ENCODE data around the gene EME1. TPM values are rescaled to one million over a fixed set of nuclear protein-coding genes. Genes with fewer than 3 reads are reported as not detected.
"Not testable (repeated sequence)": the region's sequence is repeated elsewhere in the genome, so short reads cannot be mapped to it uniquely, and the experiment has no call there.

Gene EME1
- total and polyA plus RNA-seq, 2 experiments from 2014 or later: 14.4 to 15.9 TPM

DNA sequence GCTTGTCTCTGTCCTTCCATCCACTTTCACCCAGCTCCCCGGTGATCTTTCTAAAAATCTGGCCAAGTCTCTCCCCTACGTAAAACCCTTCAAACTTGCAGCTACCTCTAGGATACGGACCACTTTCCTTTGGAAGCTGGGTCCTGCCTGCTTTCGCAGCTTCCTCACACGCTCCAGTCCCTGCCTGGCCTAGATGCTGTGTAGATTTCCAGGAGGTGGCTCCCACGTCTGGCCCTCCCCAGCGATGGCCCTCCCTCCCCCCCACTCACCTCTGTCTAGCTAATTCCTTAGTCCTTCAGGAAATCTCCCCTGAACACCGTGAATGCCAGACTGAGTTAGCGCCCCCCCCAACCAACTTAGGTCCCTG is 24.9 kb downstream of the EME1 start:
- DNase-seq (ENCODE audit: low spot score) (peak; percentile 46), ATAC-seq (peak; percentile 54)
- no peak overlapping the region for H3K27ac Mint-ChIP-seq
- H3K36me3 ChIP-seq (ENCODE audit: insufficient read depth): peaks cover 14% of the 10 kb centered on the region
- H3K9me3 Mint-ChIP-seq: peaks cover 16% of the 10 kb centered on the region; the same call in 1 of the 3 replicates
- peaks cover 5% of the 10 kb centered on the region for H3K4me1 ChIP-seq (ENCODE audit: insufficient read depth)
- no peak overlapping the region for H3K27ac ChIP-seq (ENCODE audit: low read depth)
- peaks cover 6% of the 10 kb centered on the region for H3K27me3 Mint-ChIP-seq (ENCODE audit: insufficient read depth, low read depth, poor library complexity)
- H2AFZ ChIP-seq: peak overlapping the region; percentile 99
- TF ChIP-seq NANOG (IDR thresholded peaks at IDR 0.05; ENCODE audit: borderline replicate concordance) (no peak), JUNB (IDR thresholded peaks at IDR 0.05; ENCODE audit: unreplicated experiment) (no peak), CREB1 (CRISPR knock-in tag; IDR thresholded peaks at IDR 0.05; ENCODE audit: low read depth) (no peak), ZNF114 (CRISPR knock-in tag; IDR thresholded peaks at IDR 0.05) (no peak), ETS1 (IDR thresholded peaks at IDR 0.05) (no peak), STAT1 (IDR thresholded peaks at IDR 0.05; ENCODE audit: unreplicated experiment) (no peak), EZH2phosphoT487 (IDR thresholded peaks at IDR 0.05; ENCODE audit: unreplicated experiment) (no peak), ZNF331 (CRISPR knock-in tag; IDR thresholded peaks at IDR 0.05; ENCODE audit: low read depth) (no peak), EZH2 (IDR thresholded peaks at IDR 0.05; ENCODE audit: low read depth, unreplicated experiment) (no peak), POLR2AphosphoS5 (IDR thresholded peaks at IDR 0.05; ENCODE audit: low read depth) (no peak), ZNF462 (CRISPR knock-in tag; IDR thresholded peaks at IDR 0.05) (no peak), REST (IDR thresholded peaks at IDR 0.05; ENCODE audit: unreplicated experiment) (no peak)
- H3K27me3 ChIP-seq (ENCODE audit: insufficient read depth): no peaks in the 10 kb centered on the region
- peaks cover 23% of the 10 kb centered on the region for H3K36me3 Mint-ChIP-seq (ENCODE audit: low read depth)
- H3K4me1 Mint-ChIP-seq: peaks cover 14% of the 10 kb centered on the region
- H3F3A ChIP-seq (replicated peaks; ENCODE audit: low read depth): no peaks in the 10 kb centered on the region
- peak overlapping the region; percentile 98 for H3K4me3 ChIP-seq
- peak overlapping the region; percentile 79 for H3K4me2 ChIP-seq
- H3K9me2 ChIP-seq (ENCODE audit: insufficient read depth): no peaks in the 10 kb centered on the region
- peaks cover 25% of the 10 kb centered on the region for H3K79me2 ChIP-seq (replicated peaks; ENCODE audit: insufficient read depth)
- peak overlapping the region; percentile 87 for H3K4me3 Mint-ChIP-seq
- H4K20me1 ChIP-seq (replicated peaks; ENCODE audit: insufficient read depth): peaks cover 27% of the 10 kb centered on the region

DNA sequence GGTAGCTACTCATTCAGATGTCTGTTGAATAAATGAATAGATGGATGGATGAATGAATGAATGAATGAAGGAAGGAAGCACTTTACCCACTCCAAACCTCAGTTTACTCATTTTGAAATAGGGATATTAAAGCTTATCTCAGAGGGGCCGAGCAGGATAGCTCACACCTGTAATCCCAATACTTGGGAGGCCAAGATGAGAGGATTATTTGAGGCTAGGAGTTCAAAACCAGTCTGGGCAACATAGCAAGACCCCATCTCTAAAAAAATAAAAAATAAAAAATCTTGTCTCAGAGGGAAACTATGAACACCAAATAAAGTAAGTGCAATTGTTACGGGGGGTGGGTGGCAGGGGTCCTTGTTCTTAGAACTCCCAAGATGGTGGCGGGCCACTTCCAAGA is 25.6 kb downstream of the EME1 start:
- ATAC-seq; H3K4me1 ChIP-seq (ENCODE audit: insufficient read depth); H3K27me3 Mint-ChIP-seq (ENCODE audit: insufficient read depth, low read depth, poor library complexity); DNase-seq (ENCODE audit: low spot score); H3K4me2 ChIP-seq; H3K27me3 ChIP-seq (ENCODE audit: insufficient read depth); H3K27ac ChIP-seq (ENCODE audit: low read depth); H2AFZ ChIP-seq; H3F3A ChIP-seq (replicated peaks; ENCODE audit: low read depth); H3K4me3 ChIP-seq; H3K27ac Mint-ChIP-seq; H3K36me3 ChIP-seq (ENCODE audit: insufficient read depth); H3K9me2 ChIP-seq (ENCODE audit: insufficient read depth): not testable (repeated sequence)
- peak overlapping the region; percentile 17; the same call in 1 of the 3 replicates for H3K4me3 Mint-ChIP-seq
- peaks cover 17% of the 10 kb centered on the region for H3K4me1 Mint-ChIP-seq
- peaks cover 15% of the 10 kb centered on the region for H3K36me3 Mint-ChIP-seq (ENCODE audit: low read depth)
- H4K20me1 ChIP-seq (replicated peaks; ENCODE audit: insufficient read depth): peaks cover 22% of the 10 kb centered on the region
- peaks cover 16% of the 10 kb centered on the region; the same call in 1 of the 3 replicates for H3K9me3 Mint-ChIP-seq
- peaks cover 25% of the 10 kb centered on the region for H3K79me2 ChIP-seq (replicated peaks; ENCODE audit: insufficient read depth)
